ENCODE results near the gene BCAP31.

Gene BCAP31

GRCh38 chrX:153671589-153672530 is 52.3 kb downstream of the BCAP31 start:
- DNase-seq = no peak

GRCh38 chrX:153670748-153671588 is 53.2 kb downstream of the BCAP31 start:
- no peak for DNase-seq

- no peak for DNase-seq
These were observed 54.1 kb downstream of the BCAP31 start for GRCh38 chrX:153669901-153670731.

GRCh38 chrX:153669174-153669890 is 54.9 kb downstream of the BCAP31 start:
- DNase-seq = no peak

- DNase-seq = no peak
These were observed 55.6 kb downstream of the BCAP31 start for GRCh38 chrX:153668423-153669173.

- peak; percentile 71 for DNase-seq
These were observed 56.2 kb downstream of the BCAP31 start for GRCh38 chrX:153667956-153668396.

GRCh38 chrX:153667281-153667955 is 56.8 kb downstream of the BCAP31 start:
- no peak for DNase-seq

- DNase-seq = no peak
These were observed 58.4 kb downstream of the BCAP31 start for GRCh38 chrX:153665726-153666306.

- peak; percentile 53 for DNase-seq
These were observed 61.9 kb downstream of the BCAP31 start for GRCh38 chrX:153662266-153662665.

GRCh38 chrX:153659268-153659667 is 64.9 kb downstream of the BCAP31 start:
- no peak for DNase-seq

GRCh38 chrX:153657161-153657560 is 67.0 kb downstream of the BCAP31 start:
- no peak for DNase-seq

- no peak for DNase-seq
These were observed 70.6 kb downstream of the BCAP31 start for GRCh38 chrX:153653556-153653955.

- no peak for DNase-seq
These were observed 72.6 kb downstream of the BCAP31 start for GRCh38 chrX:153651540-153652079.

GRCh38 chrX:153650959-153651358 is 73.2 kb downstream of the BCAP31 start:
- no peak for DNase-seq

Measured in activated T-cell treated with anti-CD3 and anti-CD28 coated beads for 4 hours (primary cell).